Stomach (tissue), 9 donors: Measurements from ENCODE around the gene TBC1D1. TPM values are rescaled to one million over a fixed set of nuclear protein-coding genes. Genes with fewer than 3 reads are reported as not detected.

Experiments used
- DNase-seq, 2 donors: peaks; one replicate each; pipeline versions ENCODE4 v3.0.0 to v3.0.0-alpha.2; 2013 to 2019
- H3K27ac ChIP-seq, 5 donors: fragments of 200-600 bp in 4 of 5; sonication (generic) in 4 of 5; one replicate each; pipeline ENCODE4 v1.5.1; 2013 to 2019; ENCODE audit warnings: mild to moderate bottlenecking in 1 of 5, moderate library complexity in 1 of 5
- H3K27me3 ChIP-seq, 3 donors: fragments of 200-600 bp; sonication (generic); one replicate each; pipeline ENCODE4 v1.5.1; 2017 to 2019; ENCODE audit warnings: mixed run types in 1 of 3
- H3K36me3 ChIP-seq, 4 donors: fragments of 200-600 bp; sonication (generic); 1 replicate in 3 of 4; 2 replicates in 1 of 4; pipeline ENCODE4 v1.5.1; 2016 to 2019
- H3K4me1 ChIP-seq, 4 donors: fragments of 200-600 bp; sonication (generic); one replicate each; pipeline ENCODE4 v1.5.1; 2016 to 2019
- H3K4me3 ChIP-seq, 4 donors: fragments of 200-600 bp; sonication (generic) in 3 of 4; one replicate each; pipeline ENCODE4 v1.5.1; 2016 to 2019; ENCODE audit warnings: mild to moderate bottlenecking in 1 of 4
- H3K9me3 ChIP-seq, 4 donors: fragments of 200-600 bp; sonication (generic); one replicate each; pipeline ENCODE4 v1.5.1; 2016 to 2019
- CTCF ChIP-seq, 7 experiments: fragments of 450-650 bp in 4 of 7; fragments of 200-600 bp in 3 of 7; sonication (generic) in 3 of 7; IDR thresholded peaks; one replicate each; pipeline ENCODE4 v1.5.1; 2016 to 2019; ENCODE audit warnings: antibody characterized with exemption in 7 of 7, control low read depth in 2 of 7, mild to moderate bottlenecking in 1 of 7
- EP300 ChIP-seq: sonication (generic); formaldehyde crosslinking; IDR thresholded peaks from one replicate; pipeline ENCODE4 v1.6.1; 2017; ENCODE audit warnings: antibody characterized with exemption
- POLR2A ChIP-seq, 4 donors: fragments of 450-650 bp; IDR thresholded peaks; one replicate each; pipeline ENCODE4 v1.6.1; 2016; ENCODE audit warnings: antibody characterized with exemption in 4 of 4, control low read depth in 2 of 4, mild to moderate bottlenecking in 1 of 4, moderate library complexity in 1 of 4
- POLR2AphosphoS5 ChIP-seq, 3 donors: sonication (generic); formaldehyde crosslinking; IDR thresholded peaks; one replicate each; pipeline ENCODE4 v1.6.1; 2016; ENCODE audit warnings: antibody characterized with exemption in 3 of 3
- WGBS, 5 donors: extraction: QIAGEN DNeasy Blood & Tissue Kit in 3 of 5; methylation state at CpG; one replicate each; pipeline versions ENCODE4 v1.1.5 to v1.1.7; 2013 to 2018; 5-methylcytosine and 5-hydroxymethylcytosine counted together
- intact Hi-C: fragments of 100-400 bp; cut with DNase I; formaldehyde crosslinking; loops from one replicate; pipeline ENCODE4 v1.15.1; 2023; ENCODE audit warnings: low total_unique reads
- polyA plus RNA-seq, 3 donors: library from polyadenylated mRNA; stranded (reverse); fragments of 200-250 nt; gene quantifications; one replicate each; pipeline ENCODE4 v1.2.3, GENCODE V29; 2013
- total RNA-seq, 5 donors: library from RNA; depleted of rRNA; stranded (reverse); fragments of >200 nt; gene quantifications; one replicate each; pipeline versions ENCODE4 v1.1.0 to v1.2.3, GENCODE V29; 2014 to 2016
- donor health status: healthy with polysubstance abuse.
- donor health status: Bipolar disorder and iron deficiency.
- donor health status: healthy.

The TBC1D1 gene
- total and polyA plus RNA-seq, 8 donors: 18.8 to 165 (median 49.5) TPM

DNA sequence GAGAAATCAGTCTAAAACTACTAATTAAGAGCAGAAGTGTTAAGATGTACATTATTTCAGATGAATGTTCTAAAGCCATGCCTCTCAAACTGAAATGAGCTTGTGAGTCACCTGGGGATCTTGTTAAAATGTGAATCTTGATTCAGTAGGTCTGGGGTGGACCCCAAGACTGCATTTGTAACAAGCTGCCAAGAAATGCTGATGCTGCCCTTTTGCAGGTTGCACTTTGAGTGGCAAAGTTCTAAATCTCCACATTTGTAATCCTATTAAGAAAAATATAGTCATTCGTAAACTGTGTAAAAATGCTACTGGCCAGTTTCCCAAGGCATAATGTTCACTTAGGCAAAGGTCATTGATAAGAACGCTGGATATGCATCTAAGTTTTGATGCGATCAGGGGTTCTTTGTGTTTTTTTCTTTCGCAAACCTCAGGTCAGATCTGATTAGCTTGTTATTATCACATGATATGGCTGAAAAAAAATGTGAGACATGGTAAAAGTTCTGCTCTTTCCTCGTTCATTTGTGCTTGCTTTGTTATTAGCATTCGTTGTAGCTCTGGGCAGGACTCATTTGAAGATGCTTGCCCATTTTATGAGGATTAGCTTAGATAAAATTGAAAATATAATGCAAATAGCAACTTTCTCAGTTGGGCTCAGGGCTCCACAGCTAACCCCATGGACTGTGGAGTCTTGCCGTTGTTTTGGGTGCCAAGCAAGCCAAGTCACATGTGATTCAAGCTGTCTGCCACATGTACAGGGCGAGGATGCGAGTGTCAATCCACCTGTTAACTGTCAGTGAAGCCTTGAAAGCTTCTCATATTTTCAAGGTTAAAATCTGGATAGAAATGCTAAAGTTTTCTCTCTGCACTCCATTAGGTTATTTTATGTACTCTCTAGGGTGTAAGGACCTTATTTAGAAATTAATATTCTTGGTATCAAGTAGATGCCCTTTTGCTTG lies 12.1 kb downstream of the TBC1D1 start:
- no peak for DNase-seq
- intact Hi-C loops: no loop called here
- WGBS, 5 donors: 52 to 64% (median 55%) methylated on average over 9 of the region's 9 CpGs

DNA sequence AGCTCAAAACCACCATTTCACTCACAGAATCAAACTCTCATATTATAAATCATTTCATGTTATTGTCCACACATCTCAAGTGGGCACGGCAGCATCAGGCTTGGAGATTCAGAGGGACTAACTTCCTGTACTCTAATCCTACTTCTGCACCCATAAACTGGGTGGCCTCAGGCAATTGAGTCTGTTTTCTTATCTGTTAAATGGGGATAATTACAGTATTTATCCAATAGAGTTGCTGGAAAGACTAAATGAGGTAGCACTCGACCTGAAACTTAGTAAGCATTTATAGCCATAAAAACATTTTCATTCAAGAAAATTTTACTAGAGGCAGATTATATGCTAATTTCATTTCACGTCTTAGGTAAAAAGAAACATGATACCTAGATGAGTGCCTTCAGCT lies 13.0 kb downstream of the TBC1D1 start:
- Histone ChIP-seq H3K27me3 (no peaks in the 10 kb centered on the region), H3K27ac (no peak overlapping the region), H3K4me1 (peaks cover 0 to 28% (median 15%) of the 10 kb centered on the region in 4 donors), H3K9me3 (no peaks in the 10 kb centered on the region), H3K36me3 (peaks cover 0 to 7% (median 2%) of the 10 kb centered on the region in 4 donors), H3K4me3 (no peak overlapping the region)
- 85 to 90% (median 86%) methylated on average over 3 of the region's 3 CpGs for WGBS, 5 donors
- TF ChIP-seq POLR2A (IDR thresholded peaks at IDR 0.05) (no peak), CTCF (IDR thresholded peaks at IDR 0.05) (no peak), EP300 (no peak), POLR2AphosphoS5 (IDR thresholded peaks at IDR 0.05) (no peak)
- DNase-seq: no peak
- intact Hi-C loops: no loop called here

More for the DNA sequence above, 12.1 kb downstream of the TBC1D1 start:
- Histone ChIP-seq H3K36me3 (peaks cover 0 to 7% (median 2%) of the 10 kb centered on the region in 4 donors), H3K27ac (no peak overlapping the region), H3K4me1 (peaks cover 0 to 24% (median 15%) of the 10 kb centered on the region in 4 donors), H3K4me3 (no peak overlapping the region), H3K9me3 (no peaks in the 10 kb centered on the region), H3K27me3 (no peaks in the 10 kb centered on the region)
- TF ChIP-seq EP300: no peak
- TF ChIP-seq CTCF (IDR thresholded peaks at IDR 0.05): no peak
- TF ChIP-seq POLR2A (IDR thresholded peaks at IDR 0.05): no peak
- no peak for TF ChIP-seq POLR2AphosphoS5 (IDR thresholded peaks at IDR 0.05)

DNA sequence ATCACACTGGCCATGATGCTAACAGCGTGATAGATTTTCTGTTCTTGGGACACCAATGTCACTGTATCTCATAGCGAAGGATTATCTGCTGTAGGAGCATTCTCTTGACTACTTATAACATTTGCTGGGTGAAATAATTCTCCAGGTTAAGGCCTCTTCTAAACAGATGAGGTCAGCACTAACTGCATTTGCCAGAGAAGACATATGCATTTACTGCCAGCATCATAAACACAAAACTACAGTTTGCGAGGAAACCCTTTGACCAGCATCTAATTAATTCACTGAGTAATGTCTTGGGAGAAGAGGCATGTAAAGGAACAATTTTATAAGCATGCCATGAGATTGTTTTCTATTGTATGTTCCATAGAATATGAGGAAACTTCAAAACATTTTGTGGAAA lies 13.9 kb downstream of the TBC1D1 start:
- H3K27ac ChIP-seq: no peak overlapping the region

GRCh38 chr4:37905533-37906169 lies 14.8 kb downstream of the TBC1D1 start:
- no peak overlapping the region for H3K4me3 ChIP-seq
- no peaks in the 10 kb centered on the region for H3K27me3 ChIP-seq
- WGBS, 5 donors: 72 to 80% (median 74%) methylated on average over 7 of the region's 7 CpGs
- intact Hi-C loops: no loop called here
- H3K27ac ChIP-seq: no peak overlapping the region
- H3K9me3 ChIP-seq: no peaks in the 10 kb centered on the region
- peaks cover 0 to 34% (median 15%) of the 10 kb centered on the region in 4 donors for H3K4me1 ChIP-seq
- TF ChIP-seq POLR2A (IDR thresholded peaks at IDR 0.05): no peak
- TF ChIP-seq CTCF (IDR thresholded peaks at IDR 0.05): no peak
- TF ChIP-seq POLR2AphosphoS5 (IDR thresholded peaks at IDR 0.05): no peak
- no peak for TF ChIP-seq EP300
- no peak for DNase-seq
- peaks cover 0 to 7% (median 2%) of the 10 kb centered on the region in 4 donors for H3K36me3 ChIP-seq

More for the DNA sequence above, 13.9 kb downstream of the TBC1D1 start:
- TF ChIP-seq POLR2AphosphoS5 (IDR thresholded peaks at IDR 0.05) (no peak), EP300 (no peak)
- 91 to 98% (median 95%) methylated on average over 3 of the region's 3 CpGs for WGBS, 5 donors
- Histone ChIP-seq H3K9me3 (no peaks in the 10 kb centered on the region), H3K4me3 (no peak overlapping the region), H3K4me1 (peaks cover 0 to 34% (median 15%) of the 10 kb centered on the region in 4 donors), H3K27me3 (no peaks in the 10 kb centered on the region), H3K36me3 (peaks cover 0 to 7% (median 2%) of the 10 kb centered on the region in 4 donors)
- DNase-seq: peak in 1 of 2 donors; percentile 28
- intact Hi-C loops: no loop called here
